Kidney (tissue), 14 donors: ENCODE measurements around the gene CTIF. TPM values are rescaled to one million over a fixed set of nuclear protein-coding genes. Genes with fewer than 3 reads are reported as not detected.

Experiments
- DNase-seq, 5 donors: peaks; one replicate each; pipeline ENCODE4 v3.0.0-alpha.2; 2013 to 2020
- FAIRE-seq: peaks from 2 replicates; lab custom pipeline; 2012; peaks lifted over from hg19 to GRCh38; lab: Jason Lieb, UNC
- H3K27ac ChIP-seq, 2 donors: one replicate each; pipeline ENCODE4 v1.7.0; 2013; ENCODE audit warnings: low read depth in 2 of 2, low read length in 2 of 2, inconsistent platforms in 1 of 2
- H3K27me3 ChIP-seq: one replicate; pipeline ENCODE4 v1.7.1; 2013; ENCODE audit warnings: low read length, inconsistent platforms; ENCODE audit not compliant: control insufficient read depth, insufficient read depth
- H3K36me3 ChIP-seq, 3 donors: one replicate each; pipeline versions ENCODE4 v1.7.0 to v1.7.1; 2013; ENCODE audit warnings: low read length in 3 of 3, control low read depth in 1 of 3, inconsistent platforms in 1 of 3; ENCODE audit not compliant: insufficient read depth in 3 of 3, control insufficient read depth in 2 of 3
- H3K4me1 ChIP-seq, 3 donors: one replicate each; pipeline versions ENCODE4 v1.7.0 to v1.7.1; 2013; ENCODE audit warnings: low read length in 3 of 3, inconsistent platforms in 1 of 3, low read depth in 1 of 3; ENCODE audit not compliant: control insufficient read depth in 2 of 3, insufficient read depth in 2 of 3
- H3K4me3 ChIP-seq, 3 donors: one replicate each; pipeline versions ENCODE4 v1.7.0 to v1.8.1; 2013; ENCODE audit warnings: low read length in 3 of 3, control low read depth in 1 of 3, inconsistent platforms in 1 of 3
- H3K9ac ChIP-seq, 3 donors: one replicate each; pipeline versions ENCODE4 v1.7.0 to v1.7.1; 2013; ENCODE audit warnings: low read length in 3 of 3, control low read depth in 1 of 3, inconsistent platforms in 1 of 3
- H3K9me3 ChIP-seq, 3 donors: one replicate each; pipeline versions ENCODE4 v1.7.0 to v1.7.1; 2013; ENCODE audit warnings: low read length in 3 of 3, control low read depth in 1 of 3, inconsistent platforms in 1 of 3; ENCODE audit not compliant: control insufficient read depth in 2 of 3, insufficient read depth in 1 of 3
- CTCF ChIP-seq: IDR thresholded peaks from 3 replicates; pipeline ENCODE4 v1.5.1; 2012; ENCODE audit warnings: mild to moderate bottlenecking, moderate library complexity, borderline replicate concordance; ENCODE audit not compliant: insufficient read depth; ENCODE audit errors: extremely low read depth
- intact Hi-C: fragments of 100-400 bp; cut with DNase I; formaldehyde crosslinking; loops from one replicate; pipeline ENCODE4 v1.11.1; 2022
- polyA plus RNA-seq: library from polyadenylated mRNA; stranded (reverse); fragments of 350-450 nt; fragmentation: Illumina TruSeq; extraction: RNeasy Lipid Tissue Mini Kit (QIAGEN cat#74804); gene quantifications from one replicate; pipeline ENCODE4 v1.2.3, GENCODE V29; 2014; ENCODE audit warnings: low read depth, low replicate concordance; ENCODE audit not compliant: insufficient read depth
- total RNA-seq: library from RNA; stranded (reverse); fragmentation: NEBNext Ultra II Directional; extraction: Animal tissue kit (Norgen Biotek cat#: 25700); gene quantifications from one replicate; pipeline ENCODE4 v1.2.1, GENCODE V29; 2021
- donor health status: control.
- donor health status: control.
- donor health status: control.
- donor health status: control.
- donor health status: control.
- donor health status: DM: yes; HTN: yes; CAD: no.
- donor health status: Normal renal cell carcinoma (clear cell type).

The CTIF gene
- total and polyA plus RNA-seq, 2 donors from 2014 or later = 37.3 to 41.9 TPM

- Histone ChIP-seq H3K9ac (no peak overlapping the region), H3K27ac (no peak overlapping the region), H3K4me1 (peaks cover 0 to 10% (median 0%) of the 10 kb centered on the region in 3 donors), H3K36me3 (no peaks in the 10 kb centered on the region), H3K27me3 (no peaks in the 10 kb centered on the region), H3K4me3 (no peak overlapping the region), H3K9me3 (no peaks in the 10 kb centered on the region)
- intact Hi-C loops = no loop called here
- no peak for FAIRE-seq
- TF ChIP-seq CTCF = no peak
- peak in 1 of 5 donors; percentile 45 for DNase-seq
These were observed 194.9 kb downstream of the CTIF start for GRCh38 chr18:48733643-48734253.

- intact Hi-C loops = no loop called here
- TF ChIP-seq CTCF = no peak
- Histone ChIP-seq H3K4me1 (peaks cover 0 to 10% (median 0%) of the 10 kb centered on the region in 3 donors), H3K36me3 (no peaks in the 10 kb centered on the region), H3K27me3 (no peaks in the 10 kb centered on the region), H3K27ac (no peak overlapping the region), H3K9me3 (no peaks in the 10 kb centered on the region), H3K9ac (no peak overlapping the region), H3K4me3 (no peak overlapping the region)
- DNase-seq = peak in 1 of 5 donors; percentile 12
- FAIRE-seq = no peak
These were observed 195.6 kb downstream of the CTIF start for GRCh38 chr18:48734460-48734859.

- H3K9me3 ChIP-seq = no peaks in the 10 kb centered on the region
- DNase-seq (peak in 1 of 5 donors; percentile 34), FAIRE-seq (no peak)
- intact Hi-C loops = no loop called here
- H3K27ac ChIP-seq = no peak overlapping the region
- H3K4me3 ChIP-seq = no peak overlapping the region
- H3K9ac ChIP-seq = no peak overlapping the region
- no peaks in the 10 kb centered on the region for H3K27me3 ChIP-seq
- peaks cover 0 to 10% (median 0%) of the 10 kb centered on the region in 3 donors for H3K4me1 ChIP-seq
- TF ChIP-seq CTCF = no peak
- no peaks in the 10 kb centered on the region for H3K36me3 ChIP-seq
These were observed 196.3 kb downstream of the CTIF start for GRCh38 chr18:48735080-48735676.
